MV-4-11 (cell line): ENCODE data around the gene KCNIP3.

Source experiments
- DNase-seq: peaks from one replicate; lab custom pipeline; 2025; lab: John Stamatoyannopoulos, UW

Gene KCNIP3

GRCh38 chr2:95274291-95275150, 22.6 kb upstream of the KCNIP3 start, which contains the start of gene PROM2:
Gene PROM2, plus strand, starts transcription at chr2:95274449. Its CDS starts 137 bp downstream, at chr2:95274586.
- no peak for DNase-seq

- no peak for DNase-seq
Measured at GRCh38 chr2:95275151-95275515, 22.0 kb upstream of the KCNIP3 start.

- DNase-seq, result no peak
Measured at GRCh38 chr2:95275601-95276243, 21.4 kb upstream of the KCNIP3 start.

GRCh38 chr2:95276244-95276887, 20.8 kb upstream of the KCNIP3 start:
- DNase-seq, result no peak

GRCh38 chr2:95276888-95277245, 20.3 kb upstream of the KCNIP3 start:
- no peak for DNase-seq

GRCh38 chr2:95277246-95277906, 19.8 kb upstream of the KCNIP3 start:
- DNase-seq, result no peak

- DNase-seq, result no peak
Measured at GRCh38 chr2:95278051-95278471, 19.1 kb upstream of the KCNIP3 start.

GRCh38 chr2:95278637-95279225, 18.4 kb upstream of the KCNIP3 start:
- no peak for DNase-seq

- DNase-seq, result no peak
Measured at GRCh38 chr2:95279435-95280035, 17.6 kb upstream of the KCNIP3 start.

- no peak for DNase-seq
Measured at GRCh38 chr2:95281071-95281470, 16.1 kb upstream of the KCNIP3 start.

GRCh38 chr2:95281786-95282185, 15.4 kb upstream of the KCNIP3 start:
- DNase-seq, result no peak

- no peak for DNase-seq
Measured at GRCh38 chr2:95282458-95282857, 14.7 kb upstream of the KCNIP3 start.

GRCh38 chr2:95283562-95283961, 13.6 kb upstream of the KCNIP3 start:
- DNase-seq, result no peak

GRCh38 chr2:95284886-95285541, 12.1 kb upstream of the KCNIP3 start:
- no peak for DNase-seq

GRCh38 chr2:95285542-95285932, 11.6 kb upstream of the KCNIP3 start:
- DNase-seq, result no peak

GRCh38 chr2:95287336-95287735, 9.8 kb upstream of the KCNIP3 start:
- DNase-seq, result no peak

- no peak for DNase-seq
Measured at GRCh38 chr2:95287806-95288205, 9.3 kb upstream of the KCNIP3 start.

- DNase-seq, result no peak
Measured at GRCh38 chr2:95289253-95289652, 7.9 kb upstream of the KCNIP3 start.

GRCh38 chr2:95291222-95291621, 5.9 kb upstream of the KCNIP3 start:
- DNase-seq, result no peak

- no peak for DNase-seq
Measured at GRCh38 chr2:95292623-95293260, 4.4 kb upstream of the KCNIP3 start.
